HG03354 (cell line): ENCODE data around the gene SLC39A3.

Source experiments
- ATAC-seq: cut with Tn5 transposase; IDR thresholded peaks from one replicate; pipeline ENCODE4 v1.9.1; 2021; ENCODE audit warnings: mild to moderate bottlenecking; ENCODE audit not compliant: unreplicated experiment, poor library complexity, severe bottlenecking

SLC39A3 gene

DNA sequence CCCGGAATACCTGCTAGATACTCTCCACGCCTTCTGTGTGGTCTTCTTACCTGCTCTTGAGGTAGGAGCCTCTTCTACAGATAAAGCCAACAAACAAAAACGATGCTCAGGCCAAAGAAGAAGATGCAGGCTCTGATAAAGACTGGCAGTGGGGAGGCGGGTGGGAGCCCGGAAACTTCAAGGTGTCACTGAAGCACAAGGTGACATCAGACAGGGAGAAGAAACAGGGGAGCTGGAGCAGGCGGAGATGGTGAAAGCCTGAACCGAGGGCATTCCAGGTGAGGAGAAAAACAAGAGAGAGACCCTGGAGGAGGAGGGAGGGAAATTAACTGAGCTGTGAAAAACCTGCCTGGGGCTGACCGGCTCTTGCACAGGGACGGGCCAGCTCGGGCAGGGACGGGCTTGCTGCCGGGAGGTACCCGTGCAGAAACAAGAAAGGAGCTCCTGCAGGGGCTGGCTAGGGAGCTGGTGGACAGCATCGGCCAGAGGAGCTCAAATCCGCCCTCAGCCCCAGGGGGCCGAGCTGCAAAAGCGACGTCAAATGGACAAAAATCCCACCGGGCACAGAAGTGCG lies 56.3 kb downstream of the SLC39A3 start:
- no peak for ATAC-seq
